ENCODE measurements around the gene FCRL6.

Gene FCRL6

DNA sequence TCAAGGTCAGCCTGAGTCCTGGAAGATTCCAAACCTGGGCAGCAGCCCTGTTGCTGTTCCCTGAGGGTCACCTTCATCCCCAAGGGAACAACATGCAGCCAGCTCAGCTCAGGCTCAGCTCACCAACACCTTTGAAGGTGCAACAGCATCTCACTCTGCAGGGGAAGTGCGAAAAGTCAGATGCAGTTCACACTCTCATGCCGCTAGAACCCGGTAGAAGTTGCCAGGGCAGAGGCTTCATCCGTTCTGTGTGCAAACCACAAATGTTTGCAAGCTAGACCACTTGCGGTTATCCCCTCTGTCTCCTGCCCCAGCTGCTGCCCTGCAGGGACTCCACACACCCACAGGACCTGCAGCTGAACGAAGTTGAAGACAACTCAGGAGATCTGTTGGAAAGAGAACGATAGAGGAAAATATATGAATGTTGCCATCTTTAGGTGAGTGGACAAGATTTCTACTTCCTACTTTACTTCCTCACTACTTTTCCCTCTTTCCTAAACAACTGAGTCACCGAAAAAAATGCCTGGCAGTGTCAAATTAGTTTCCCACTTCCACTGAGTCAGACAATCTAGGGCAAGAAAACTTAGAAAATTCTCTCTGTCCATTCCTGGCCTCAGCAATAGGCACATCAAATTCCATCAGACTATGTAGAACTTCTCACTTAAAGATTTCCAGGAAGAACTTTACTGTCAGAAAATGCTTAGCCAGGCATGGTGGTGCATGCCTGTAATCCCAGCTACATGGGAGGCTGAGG lies 1.8 kb upstream of the FCRL6 start:
- no peak for DNase-seq

DNA sequence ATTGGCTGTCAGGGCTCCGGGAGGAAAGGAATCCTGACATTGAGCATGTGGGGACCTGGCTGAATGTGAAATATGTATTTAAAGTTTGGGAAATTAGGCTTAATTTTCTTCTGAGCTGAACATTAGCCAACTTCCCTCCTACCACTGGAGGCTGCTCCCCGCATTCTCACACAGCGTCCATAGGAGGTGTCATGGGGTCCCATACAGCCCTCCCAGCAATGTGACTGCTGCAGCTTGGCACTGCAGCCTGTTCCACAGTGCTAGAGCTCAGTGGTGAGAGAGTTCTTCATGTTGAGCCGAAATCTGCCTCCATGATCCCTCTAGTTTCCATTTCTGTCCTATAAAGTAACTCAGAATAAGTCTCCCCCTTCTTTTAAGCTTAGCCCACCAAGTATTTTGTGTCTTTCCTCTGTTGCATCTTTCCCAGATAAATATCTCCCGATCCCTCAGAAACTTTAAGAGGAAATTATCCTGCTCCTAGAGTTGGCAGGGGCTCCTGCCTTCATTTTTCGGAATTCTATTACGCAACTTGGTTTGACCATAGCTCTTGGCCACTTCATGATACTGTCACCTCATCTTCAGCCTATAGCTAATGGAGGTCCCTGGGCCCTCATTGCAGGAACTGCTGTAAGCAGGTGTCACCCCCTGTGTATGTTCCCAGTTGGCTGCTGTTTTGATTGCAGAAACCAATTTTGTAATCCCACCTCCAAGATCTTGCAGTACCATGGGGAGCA lies 2.0 kb downstream of the FCRL6 start:
- DNase-seq: no peak

DNA sequence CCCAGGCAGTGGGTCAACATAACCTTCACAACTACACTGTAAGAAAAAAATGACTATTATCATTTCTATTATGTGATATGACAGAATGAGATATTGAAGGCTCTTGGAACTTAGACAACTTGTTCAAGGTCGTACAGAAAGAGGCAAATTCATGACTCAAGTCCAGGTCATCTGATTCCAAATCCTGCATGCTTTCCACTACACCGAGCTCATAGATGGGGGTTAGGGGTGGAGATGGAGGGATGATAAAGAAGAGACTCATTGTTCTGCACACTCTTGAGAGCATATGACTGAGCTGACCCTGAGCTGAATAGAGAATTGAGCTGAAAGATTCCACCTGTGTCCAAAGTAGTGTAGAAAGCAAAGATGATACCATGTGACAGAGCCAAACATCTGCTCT lies 2.8 kb downstream of the FCRL6 start:
- no peak for DNase-seq

DNA sequence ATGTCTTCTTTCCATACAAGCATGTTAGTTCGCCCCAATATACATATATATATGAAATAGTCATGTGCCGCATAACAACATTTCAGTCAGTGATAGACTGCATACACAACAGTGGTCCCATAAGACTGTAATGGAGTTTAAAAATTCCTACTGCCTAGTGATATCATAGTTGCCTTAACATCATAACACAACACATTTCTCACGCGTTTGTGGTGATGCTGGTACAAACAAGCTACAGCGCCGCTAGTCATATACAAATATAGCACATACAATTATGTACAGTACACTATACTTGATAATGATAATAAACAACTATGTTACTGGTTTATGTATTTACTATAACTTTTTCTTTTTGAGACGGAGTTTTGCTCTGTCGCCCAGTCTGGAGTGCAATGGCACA lies 13.8 kb downstream of the FCRL6 start:
- no peak for DNase-seq

DNA sequence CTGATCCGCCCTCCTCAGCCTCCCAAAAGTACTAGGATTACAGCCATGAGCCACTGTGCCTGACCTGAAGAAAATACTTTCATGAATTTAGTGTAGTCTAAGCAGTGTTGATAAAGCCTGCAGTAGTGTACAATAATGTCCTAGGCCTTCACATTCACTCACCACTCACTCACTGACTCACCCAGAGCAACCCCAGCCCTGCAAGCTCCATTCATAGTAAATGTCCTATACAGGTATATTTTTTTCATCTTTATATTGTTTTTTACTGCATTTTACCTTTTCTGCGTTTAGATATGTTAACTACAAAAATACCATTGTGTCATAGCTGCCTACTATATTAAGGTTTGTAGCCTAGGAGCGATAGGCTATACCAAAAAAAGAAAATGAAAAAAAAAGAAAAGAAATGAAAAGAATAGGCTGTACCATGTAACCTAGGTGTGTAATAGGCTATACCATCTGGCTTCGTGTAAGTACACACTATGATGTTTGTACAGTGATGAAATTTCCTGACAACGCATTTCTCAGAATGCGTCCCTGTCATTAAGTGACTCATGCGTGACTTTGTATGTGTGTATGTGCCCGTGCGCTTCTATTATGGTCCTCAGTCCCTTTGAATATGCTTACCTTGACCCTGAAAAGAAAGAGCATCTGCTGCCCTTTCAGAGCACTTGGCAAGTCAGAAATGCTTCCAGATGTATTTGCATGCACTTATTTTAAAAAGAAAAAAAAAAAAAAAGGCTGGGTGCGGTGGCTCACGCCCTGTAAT lies 15.3 kb downstream of the FCRL6 start:
- no peak for DNase-seq

GRCh38 chr1:159821171-159821867 lies 19.2 kb downstream of the FCRL6 start:
- no peak for DNase-seq

GRCh38 chr1:159823406-159823805 lies 21.2 kb downstream of the FCRL6 start:
- DNase-seq: no peak

- DNase-seq: no peak
Observed at GRCh38 chr1:159825564-159825963, 23.4 kb downstream of the FCRL6 start.

DNA sequence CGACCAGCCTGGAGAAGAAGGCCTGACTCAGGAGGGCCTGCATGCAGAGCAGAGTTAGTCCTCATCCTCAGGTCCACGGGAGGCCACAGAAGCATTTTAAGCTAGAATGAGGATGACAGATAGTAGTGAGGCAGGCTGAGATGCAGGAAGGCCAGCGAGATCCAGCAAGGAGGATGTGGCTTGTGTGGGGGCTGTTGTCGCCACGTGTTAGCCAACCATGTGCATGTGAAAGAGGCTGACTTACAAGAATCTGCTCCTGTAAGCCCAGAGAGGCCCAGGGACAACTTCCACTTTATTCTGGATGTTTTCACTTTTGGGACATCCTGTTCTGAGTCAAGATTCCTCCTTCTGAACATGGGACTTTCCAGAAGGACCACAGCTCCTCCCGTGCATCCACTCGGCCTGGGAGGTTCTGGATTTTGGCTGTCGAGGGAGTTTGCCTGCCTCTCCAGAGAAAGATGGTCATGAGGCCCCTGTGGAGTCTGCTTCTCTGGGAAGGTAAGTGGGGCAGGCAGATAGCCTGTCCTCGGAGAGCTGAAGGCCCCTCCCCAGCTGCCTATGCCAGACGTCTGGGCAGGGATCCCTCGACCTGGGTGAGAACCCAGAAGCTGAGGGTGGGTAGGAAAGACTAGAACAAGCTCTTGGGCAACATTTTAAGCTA lies 24.4 kb downstream of the FCRL6 start, which contains the start of gene SLAMF8:
Gene SLAMF8, plus strand, starts transcription at position 433 of the 661 bp plus-strand sequence. Its CDS starts 26 bp downstream, at position 459.
- no peak for DNase-seq

- no peak for DNase-seq
Observed at GRCh38 chr1:159827102-159827490, 24.9 kb downstream of the FCRL6 start.

DNA sequence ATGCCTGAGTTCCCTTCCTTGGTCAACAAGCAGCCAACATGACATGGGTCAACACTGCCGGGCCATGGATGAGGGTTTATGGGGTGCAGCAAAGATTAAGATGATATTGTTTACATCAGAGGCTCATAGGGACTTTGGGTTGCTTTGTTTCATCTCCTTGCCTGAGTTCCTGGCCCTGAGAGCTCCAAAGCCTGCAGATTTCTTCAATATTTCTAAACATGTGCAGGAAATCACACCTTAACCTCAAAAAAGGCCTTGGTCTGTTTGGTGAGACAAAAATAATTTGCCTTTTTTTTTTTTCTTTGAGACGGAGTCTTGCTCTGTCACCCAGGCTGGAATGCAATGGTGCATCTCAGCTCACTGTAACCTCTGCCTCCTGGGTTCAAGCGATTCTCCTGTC lies 25.4 kb downstream of the FCRL6 start:
- DNase-seq: no peak

DNA sequence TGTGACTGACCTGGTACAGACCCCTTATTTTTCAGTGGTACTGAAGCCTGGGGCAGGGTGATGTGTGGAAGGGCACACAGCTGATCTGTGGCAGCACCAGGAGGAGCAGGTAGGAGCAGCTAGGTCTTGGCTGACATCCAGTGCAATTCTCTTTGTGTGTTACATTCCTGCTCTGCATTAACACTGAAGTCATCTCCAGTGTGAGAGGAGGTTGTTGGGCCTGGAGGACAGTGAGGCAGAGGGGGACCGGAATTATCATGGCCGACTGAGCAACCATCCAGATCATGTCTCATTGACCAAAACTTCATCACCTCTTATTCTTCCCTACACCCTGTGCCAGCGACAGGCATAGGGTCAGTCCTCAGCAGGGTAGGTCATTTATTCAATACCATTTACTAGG lies 26.0 kb downstream of the FCRL6 start:
- no peak for DNase-seq

DNA sequence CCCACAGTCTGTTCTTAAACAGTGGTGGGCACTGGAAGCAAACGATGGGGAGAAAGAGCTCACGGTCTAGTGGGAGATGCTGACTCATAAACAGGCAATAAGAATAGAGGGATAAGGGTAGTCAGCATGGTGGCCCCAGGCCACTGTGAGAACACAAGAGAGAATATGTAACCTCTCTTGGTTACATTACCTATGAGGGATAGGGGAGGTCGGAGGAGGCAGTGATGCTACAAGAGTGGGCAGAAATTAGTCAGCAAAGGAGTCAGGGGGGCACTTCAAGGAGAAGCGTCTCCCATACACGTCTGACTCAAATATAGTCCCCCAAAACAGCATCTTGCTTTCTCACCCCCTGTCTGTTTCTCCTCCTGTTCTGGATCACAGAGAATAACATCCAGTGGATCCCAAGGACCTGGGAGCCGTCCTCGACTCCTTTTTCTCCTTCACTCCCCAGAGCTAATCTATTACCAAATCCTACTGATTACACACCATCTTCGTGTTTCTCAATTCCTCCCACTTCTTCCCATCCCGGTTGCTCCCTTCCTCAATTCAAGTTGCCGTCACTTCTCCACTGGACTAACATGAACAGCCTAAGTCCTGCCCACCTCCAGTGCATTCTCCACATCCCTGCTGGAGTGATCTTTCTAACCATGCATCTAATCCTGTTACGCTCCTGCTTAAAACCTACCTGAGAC lies 26.6 kb downstream of the FCRL6 start:
- DNase-seq: no peak

DNA sequence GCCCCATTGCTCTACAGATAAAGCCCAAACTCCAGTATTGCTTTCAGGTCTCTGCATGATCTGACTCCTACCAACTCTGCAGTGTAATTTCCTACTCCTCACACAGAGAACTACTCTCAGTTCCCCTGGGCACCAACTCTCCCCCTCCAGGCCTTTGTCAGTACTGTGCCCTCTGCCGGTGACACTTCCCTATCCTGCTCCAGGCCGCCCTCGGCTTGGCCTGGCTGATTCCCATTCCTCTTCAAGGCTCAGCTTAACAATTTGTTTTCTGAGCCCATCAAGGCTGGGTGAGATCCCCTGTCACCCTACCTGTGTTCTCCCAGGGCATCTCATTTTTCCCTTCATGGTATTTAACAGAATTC lies 27.1 kb downstream of the FCRL6 start:
- DNase-seq: no peak

GRCh38 chr1:159829822-159830465 lies 27.8 kb downstream of the FCRL6 start:
- no peak for DNase-seq

DNA sequence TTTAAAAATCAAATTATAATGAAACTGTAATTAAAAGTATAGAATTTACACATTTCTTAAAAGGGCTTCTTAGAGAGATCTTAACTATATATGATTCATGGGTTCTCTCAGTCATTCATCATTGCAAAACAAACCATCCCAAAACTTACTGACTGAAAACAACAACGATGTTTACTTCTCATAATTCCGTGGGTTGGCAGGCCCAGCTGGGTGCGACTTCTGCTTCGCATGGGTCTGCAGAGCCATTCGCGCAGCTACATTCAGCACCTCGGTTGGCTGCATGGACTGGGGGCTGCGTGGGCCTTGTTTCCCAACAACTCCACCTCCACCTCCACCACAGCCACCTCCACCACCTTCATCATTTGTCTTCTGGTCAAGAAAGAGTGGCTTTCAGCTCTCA lies 28.6 kb downstream of the FCRL6 start:
- DNase-seq: no peak

GRCh38 chr1:159831412-159832141 lies 29.4 kb downstream of the FCRL6 start:
- DNase-seq: no peak

- no peak for DNase-seq
Observed at GRCh38 chr1:159832309-159832708, 30.1 kb downstream of the FCRL6 start.

- no peak for DNase-seq
Observed at GRCh38 chr1:159835356-159835755, 33.2 kb downstream of the FCRL6 start.

DNA sequence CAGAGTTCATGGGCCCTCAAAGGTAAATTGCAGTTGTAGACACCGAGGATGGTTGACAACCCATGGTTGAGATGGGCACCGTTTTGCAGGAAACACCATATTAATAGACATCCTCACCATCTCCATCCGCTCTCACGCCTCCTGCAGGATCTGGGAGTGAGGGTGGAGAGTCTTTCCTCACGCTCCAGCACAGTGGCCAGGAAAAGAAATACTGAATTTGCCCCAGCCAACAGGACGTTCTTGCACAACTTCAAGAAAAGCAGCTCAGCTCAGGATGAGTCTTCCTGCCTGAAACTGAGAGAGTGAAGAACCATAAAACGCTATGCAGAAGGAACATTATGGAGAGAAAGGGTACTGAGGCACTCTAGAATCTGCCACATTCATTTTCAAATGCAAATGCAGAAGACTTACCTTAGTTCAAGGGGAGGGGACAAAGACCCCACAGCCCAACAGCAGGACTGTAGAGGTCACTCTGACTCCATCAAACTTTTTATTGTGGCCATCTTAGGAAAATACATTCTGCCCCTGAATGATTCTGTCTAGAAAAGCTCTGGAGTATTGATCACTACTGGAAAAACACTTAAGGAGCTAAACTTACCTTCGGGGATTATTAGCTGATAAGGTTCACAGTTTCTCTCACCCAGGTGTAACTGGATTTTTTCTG lies 33.8 kb downstream of the FCRL6 start:
- no peak for DNase-seq

Measured in NCI-H1048 (cell line).